HTR-8/SVneo (cell line): ENCODE measurements around the gene WDR5.

Source experiments
- DNase-seq: peaks from one replicate; pipeline ENCODE4 v3.0.0; 2011; ENCODE audit warnings: low spot score, mixed read lengths; ENCODE audit not compliant: insufficient read length
- FAIRE-seq: peaks from 2 replicates; lab custom pipeline; 2011; peaks lifted over from hg19 to GRCh38; lab: Jason Lieb, UNC

The WDR5 gene

DNA sequence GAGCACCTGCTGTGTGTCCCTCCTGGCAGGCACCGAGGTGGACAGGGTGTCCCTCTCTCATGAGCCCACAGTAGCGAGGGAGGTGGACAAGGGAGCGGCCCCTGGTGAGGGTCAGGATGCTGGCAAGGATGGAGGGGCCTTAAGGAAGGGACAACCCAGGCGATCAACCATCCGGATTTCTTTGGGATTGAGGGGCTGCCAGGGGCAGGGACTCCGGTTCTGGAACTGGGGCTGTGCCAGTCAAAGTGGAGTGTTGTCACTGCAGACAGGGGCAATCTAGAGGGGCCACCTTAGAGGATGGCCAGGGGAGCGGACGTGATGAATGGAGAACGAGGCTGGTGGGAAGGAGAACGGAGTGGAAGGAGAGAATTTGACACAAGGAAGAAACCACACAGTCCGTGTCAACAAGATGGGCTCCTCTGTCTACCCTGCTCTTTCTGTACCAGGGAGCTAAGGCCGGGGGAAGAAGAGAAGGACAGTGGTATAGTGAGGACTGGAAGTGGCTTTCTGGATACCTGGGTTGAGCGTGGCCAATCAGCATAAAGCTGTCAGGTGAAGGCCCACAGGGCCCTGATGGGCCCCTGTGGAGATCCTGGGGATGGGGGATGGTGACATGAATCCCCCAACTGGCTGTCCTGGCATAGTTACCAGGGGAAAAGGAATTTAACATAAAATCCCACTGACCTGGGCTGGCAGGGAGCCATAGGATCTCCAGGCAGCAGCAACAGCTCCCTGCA is 4.2 kb upstream of the WDR5 start:
- DNase-seq, result no peak
- no peak for FAIRE-seq

GRCh38 chr9:134132208-134132870 is 3.5 kb upstream of the WDR5 start:
- DNase-seq (no peak), FAIRE-seq (no peak)

GRCh38 chr9:134134949-134135342 is 936 bp upstream of the WDR5 start:
- FAIRE-seq, result no peak

GRCh38 chr9:134136118-134136995 is 475 bp downstream of the WDR5 start:
- FAIRE-seq (no peak), DNase-seq (no peak)

More at GRCh38 chr9:134134949-134135342, 936 bp upstream of the WDR5 start:
- peak; percentile 52 for DNase-seq

DNA sequence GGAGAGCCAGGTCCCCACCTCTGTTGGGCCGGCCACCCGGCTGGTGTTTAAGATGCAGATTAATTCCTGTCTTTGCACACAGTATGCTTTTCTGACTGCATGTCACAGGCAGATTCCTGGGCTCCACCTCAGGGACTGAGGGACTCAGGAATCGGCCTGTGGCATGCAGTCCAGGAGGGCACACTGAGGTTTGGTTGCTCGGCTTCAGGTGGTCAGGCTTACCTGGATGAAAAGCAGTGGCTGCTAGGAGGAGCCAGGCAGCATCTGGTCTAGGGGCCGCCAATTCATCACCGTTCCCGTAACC is 1.1 kb downstream of the WDR5 start:
- FAIRE-seq (no peak), DNase-seq (no peak)

- FAIRE-seq, result no peak
- DNase-seq, result no peak
Measured at GRCh38 chr9:134138292-134138691, 2.4 kb downstream of the WDR5 start.

DNA sequence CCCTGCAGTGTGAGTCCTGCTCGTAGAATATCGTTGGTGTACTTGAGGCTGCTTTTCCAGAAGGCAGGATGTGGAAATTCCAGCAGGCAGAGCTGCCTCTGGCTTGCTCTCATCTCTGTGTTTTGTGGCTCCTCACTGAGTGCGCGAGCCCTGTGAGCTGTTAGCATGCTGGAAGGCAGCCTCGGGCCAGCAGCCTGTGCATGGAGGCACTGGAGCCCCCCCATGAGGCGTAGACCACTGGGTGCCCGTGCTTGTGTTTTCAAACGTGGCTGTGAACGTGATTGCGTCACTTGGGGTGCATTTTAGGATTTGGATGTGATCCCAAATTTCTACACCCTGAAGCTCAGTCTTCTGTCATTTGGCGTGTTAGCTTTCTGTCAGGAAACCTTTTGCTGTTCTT is 3.2 kb downstream of the WDR5 start:
- DNase-seq (no peak), FAIRE-seq (no peak)

- DNase-seq (no peak), FAIRE-seq (no peak)
Measured at GRCh38 chr9:134141906-134142305, 6.0 kb downstream of the WDR5 start.

DNA sequence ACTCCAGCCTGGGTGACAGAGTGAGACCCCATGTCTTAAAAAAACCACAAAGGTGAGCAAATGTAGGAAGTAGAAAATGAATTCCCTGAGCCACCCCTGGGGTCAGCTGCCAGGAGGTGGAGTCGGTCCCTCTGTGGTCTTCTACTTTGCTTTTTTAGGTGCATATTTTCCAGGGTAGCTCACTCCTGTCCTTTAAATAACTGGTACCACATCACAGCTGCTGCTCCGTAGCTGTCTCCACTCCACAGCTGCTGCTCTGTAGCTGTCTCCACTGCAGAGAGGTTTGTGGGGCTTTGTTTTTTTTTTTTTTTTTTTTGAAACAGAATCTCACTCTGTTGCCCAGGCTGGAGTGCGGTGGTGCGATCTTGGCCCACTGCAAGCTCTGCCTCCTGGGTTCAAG is 8.9 kb downstream of the WDR5 start:
- no peak for FAIRE-seq
- no peak for DNase-seq

GRCh38 chr9:134145262-134145661 is 9.4 kb downstream of the WDR5 start:
- FAIRE-seq (no peak), DNase-seq (no peak)

GRCh38 chr9:134146774-134147493 is 11.1 kb downstream of the WDR5 start:
- DNase-seq, result no peak
- FAIRE-seq, result no peak

GRCh38 chr9:134149380-134149779 is 13.5 kb downstream of the WDR5 start:
- DNase-seq (no peak), FAIRE-seq (no peak)

- no peak for FAIRE-seq
- no peak for DNase-seq
Measured at GRCh38 chr9:134150557-134151214, 14.8 kb downstream of the WDR5 start.

GRCh38 chr9:134152022-134152448 is 16.2 kb downstream of the WDR5 start:
- no peak for FAIRE-seq
- no peak for DNase-seq

DNA sequence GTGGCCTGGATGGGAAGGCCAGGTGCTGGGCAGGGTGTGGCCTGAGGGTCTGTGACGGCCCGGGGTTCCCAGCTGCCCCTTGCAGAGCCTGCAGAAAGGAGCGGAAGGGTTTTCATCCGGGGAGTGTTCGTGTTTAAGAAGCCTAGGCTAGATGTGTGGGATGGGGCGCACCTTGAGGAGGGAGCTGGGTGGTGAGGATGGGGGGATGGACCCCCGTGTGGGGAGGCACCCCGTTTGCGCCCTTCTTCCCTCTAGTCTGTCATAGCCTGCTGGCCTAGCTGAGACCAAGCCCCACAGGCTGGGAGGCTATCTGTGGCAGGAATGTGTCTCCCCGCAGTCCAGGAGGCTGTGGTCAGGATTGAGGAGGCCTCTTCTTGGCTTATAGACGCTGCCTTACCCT is 16.6 kb downstream of the WDR5 start:
- no peak for FAIRE-seq

GRCh38 chr9:134153450-134153849 is 17.6 kb downstream of the WDR5 start:
- FAIRE-seq (no peak), DNase-seq (no peak)

More for the DNA sequence above, 16.6 kb downstream of the WDR5 start:
- no peak for DNase-seq

DNA sequence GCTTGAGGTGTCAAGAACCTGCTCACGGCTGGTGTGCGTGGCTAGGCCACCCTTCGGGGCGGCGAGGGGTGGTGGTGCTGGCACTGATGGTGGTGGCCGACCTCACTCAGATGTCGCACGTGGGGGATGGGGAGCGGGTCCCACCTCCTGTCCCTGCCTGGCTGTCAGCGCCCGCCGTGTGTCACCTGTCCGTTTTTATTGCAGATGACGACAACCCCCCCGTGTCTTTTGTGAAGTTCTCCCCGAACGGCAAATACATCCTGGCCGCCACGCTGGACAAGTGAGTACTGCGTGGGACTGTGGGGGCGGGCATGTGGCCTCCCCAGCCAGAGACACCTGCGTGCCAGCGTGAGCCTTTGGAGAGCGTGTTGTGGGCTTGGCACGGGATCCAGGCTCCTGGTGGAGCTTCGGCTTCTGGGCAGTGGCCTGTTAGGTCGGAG is 18.4 kb downstream of the WDR5 start:
- FAIRE-seq, result no peak
- no peak for DNase-seq

- FAIRE-seq, result no peak
Measured at GRCh38 chr9:134155812-134156377, 20.0 kb downstream of the WDR5 start.

DNA sequence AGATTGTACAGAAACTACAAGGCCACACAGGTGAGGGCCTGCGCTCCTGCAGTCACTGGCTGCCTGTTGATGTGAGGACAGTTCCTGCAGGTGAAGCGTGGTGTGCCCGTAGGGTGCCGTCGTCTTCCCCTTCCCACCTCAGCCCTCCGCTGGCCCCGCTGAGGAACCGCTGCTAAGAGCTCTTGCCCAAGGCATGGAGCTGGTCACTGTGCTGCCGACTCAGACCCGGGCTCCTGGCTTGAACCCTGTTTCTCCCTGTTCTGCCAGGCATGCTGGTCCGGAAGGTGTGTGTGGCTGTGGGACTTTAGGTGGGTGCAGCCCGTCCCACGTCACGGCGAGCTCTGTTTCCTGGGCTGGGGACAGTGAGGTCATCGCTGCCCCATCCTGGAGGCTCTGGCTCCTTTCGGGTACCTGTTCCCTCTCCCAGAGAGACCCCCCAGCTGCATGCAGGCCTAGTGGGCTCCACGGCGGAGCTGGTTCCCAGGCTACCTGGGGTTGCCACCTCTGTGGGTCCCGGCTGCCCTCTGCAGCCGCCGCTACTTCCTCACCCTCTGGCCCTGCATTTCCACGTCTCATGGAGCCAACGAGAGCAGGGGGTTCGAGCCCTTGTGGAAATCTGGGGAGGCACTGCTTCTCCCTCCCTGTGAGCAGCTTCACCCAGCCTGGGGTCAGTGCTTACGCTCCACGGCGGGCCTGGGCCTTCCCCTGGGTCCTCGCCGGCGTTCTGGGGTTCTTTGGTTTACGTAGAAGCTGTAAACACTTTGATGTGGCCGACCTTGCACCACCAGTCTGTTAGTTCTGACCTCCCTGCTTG is 20.9 kb downstream of the WDR5 start:
- no peak for FAIRE-seq

More at GRCh38 chr9:134155812-134156377, 20.0 kb downstream of the WDR5 start:
- DNase-seq, result no peak

More for the DNA sequence above, 20.9 kb downstream of the WDR5 start:
- no peak for DNase-seq
